ENCODE data around the gene FBN2.

DNA sequence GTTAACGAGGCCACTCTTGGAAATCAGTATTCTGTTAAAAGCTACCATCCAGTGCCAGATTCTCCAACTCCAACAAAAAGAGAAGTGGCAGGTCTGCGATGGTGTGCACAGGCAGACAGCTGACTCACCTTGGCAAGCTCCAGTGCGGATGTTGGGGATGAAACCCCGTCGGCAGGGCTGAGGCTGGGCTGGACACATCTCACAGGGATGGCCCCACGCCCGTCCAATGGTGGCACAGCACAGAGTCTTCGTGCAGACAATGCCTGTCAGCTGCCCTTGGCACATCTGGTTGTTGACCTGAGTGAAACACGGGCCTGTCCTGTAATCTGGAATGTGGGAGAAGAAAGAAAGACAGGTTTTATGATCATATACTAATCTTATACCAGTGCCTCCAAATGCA is 73.4 kb downstream of the FBN2 start:
- TF ChIP-seq, protein P1, sequence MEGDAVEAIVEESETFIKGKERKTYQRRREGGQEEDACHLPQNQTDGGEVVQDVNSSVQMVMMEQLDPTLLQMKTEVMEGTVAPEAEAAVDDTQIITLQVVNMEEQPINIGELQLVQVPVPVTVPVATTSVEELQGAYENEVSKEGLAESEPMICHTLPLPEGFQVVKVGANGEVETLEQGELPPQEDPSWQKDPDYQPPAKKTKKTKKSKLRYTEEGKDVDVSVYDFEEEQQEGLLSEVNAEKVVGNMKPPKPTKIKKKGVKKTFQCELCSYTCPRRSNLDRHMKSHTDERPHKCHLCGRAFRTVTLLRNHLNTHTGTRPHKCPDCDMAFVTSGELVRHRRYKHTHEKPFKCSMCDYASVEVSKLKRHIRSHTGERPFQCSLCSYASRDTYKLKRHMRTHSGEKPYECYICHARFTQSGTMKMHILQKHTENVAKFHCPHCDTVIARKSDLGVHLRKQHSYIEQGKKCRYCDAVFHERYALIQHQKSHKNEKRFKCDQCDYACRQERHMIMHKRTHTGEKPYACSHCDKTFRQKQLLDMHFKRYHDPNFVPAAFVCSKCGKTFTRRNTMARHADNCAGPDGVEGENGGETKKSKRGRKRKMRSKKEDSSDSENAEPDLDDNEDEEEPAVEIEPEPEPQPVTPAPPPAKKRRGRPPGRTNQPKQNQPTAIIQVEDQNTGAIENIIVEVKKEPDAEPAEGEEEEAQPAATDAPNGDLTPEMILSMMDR (IDR thresholded peaks at IDR 0.05), result no peak
- TF ChIP-seq POLR2A (IDR thresholded peaks at IDR 0.05), result no peak
